Measurements from ENCODE around the gene PRPS1L1.

Gene PRPS1L1
- 0 to 0.11 (median 0) reads per million in 17 experiments for total RNA-seq

GRCh38 chr7:18027628-18028027 is at the start of gene PRPS1L1:
TSS of gene PRPS1L1 (minus strand) at chr7:18027846.
- DNase-seq, result no peak

GRCh38 chr7:18076461-18076860 is 48.8 kb upstream of the PRPS1L1 start:
- no peak for DNase-seq

- DNase-seq, result no peak
Observed at GRCh38 chr7:18068745-18069144, 41.1 kb upstream of the PRPS1L1 start.

GRCh38 chr7:18064242-18064838 is 36.7 kb upstream of the PRPS1L1 start:
- DNase-seq, result peak; percentile 64 to 74 (median 73)

- no peak for DNase-seq
Observed at GRCh38 chr7:18063149-18063901, 35.7 kb upstream of the PRPS1L1 start.

- no peak for DNase-seq
Observed at GRCh38 chr7:18059171-18059570, 31.5 kb upstream of the PRPS1L1 start.

GRCh38 chr7:18053941-18054340 is 26.3 kb upstream of the PRPS1L1 start:
- DNase-seq, result no peak

- peak in 1 of 4 experiments; percentile 8 for DNase-seq
Observed at GRCh38 chr7:18053177-18053928, 25.7 kb upstream of the PRPS1L1 start.

- no peak for DNase-seq
Observed at GRCh38 chr7:18049262-18049661, 21.6 kb upstream of the PRPS1L1 start.

- DNase-seq, result no peak
Observed at GRCh38 chr7:18046601-18047000, 19.0 kb upstream of the PRPS1L1 start.

GRCh38 chr7:18045171-18045570 is 17.5 kb upstream of the PRPS1L1 start:
- DNase-seq, result no peak

- DNase-seq, result no peak
Observed at GRCh38 chr7:18041191-18041590, 13.5 kb upstream of the PRPS1L1 start.

GRCh38 chr7:18040196-18040595 is 12.6 kb upstream of the PRPS1L1 start:
- DNase-seq, result no peak

- no peak for DNase-seq
Observed at GRCh38 chr7:18038382-18038781, 10.7 kb upstream of the PRPS1L1 start.

- no peak for DNase-seq
Observed at GRCh38 chr7:18037609-18038008, 10.0 kb upstream of the PRPS1L1 start.

- DNase-seq, result no peak
Observed at GRCh38 chr7:18036783-18037182, 9.1 kb upstream of the PRPS1L1 start.

- no peak for DNase-seq
Observed at GRCh38 chr7:18030758-18031157, 3.1 kb upstream of the PRPS1L1 start.

GRCh38 chr7:18020138-18020715 is 7.4 kb downstream of the PRPS1L1 start:
- DNase-seq, result peak; percentile 20 to 65 (median 38)

GRCh38 chr7:18019555-18019954 is 8.1 kb downstream of the PRPS1L1 start:
- DNase-seq, result peak; percentile 16 to 76 (median 46)

- DNase-seq, result peak in 1 of 4 experiments; percentile 17
Observed at GRCh38 chr7:18018296-18019215, 9.1 kb downstream of the PRPS1L1 start.

- DNase-seq, result no peak
Observed at GRCh38 chr7:18016547-18017444, 10.8 kb downstream of the PRPS1L1 start.
